ENCODE measurements around the gene NDRG4. TPM values are rescaled to one million over a fixed set of nuclear protein-coding genes. Genes with fewer than 3 reads are reported as not detected.

Gene NDRG4
- total RNA-seq, 2 experiments from 2014 or later = 0.83 to 1.2 TPM

Other genes starting within 250 kb of the NDRG4 start
- not detected for gene PRSS54, start 205.1 kb upstream of the NDRG4 start, total RNA-seq
- gene GINS3, start 107.7 kb upstream of the NDRG4 start, total RNA-seq = 10 to 100 TPM; 10.2 to 11.0 TPM
- 1 to 10 TPM; 8.9 to 9.2 TPM for gene SETD6, start 15.4 kb downstream of the NDRG4 start, total RNA-seq
- gene CNOT1, start 129.7 kb downstream of the NDRG4 start, total RNA-seq = 100 to 1,000 TPM; 226 to 236 TPM
- 10 to 100 TPM; 10.5 to 11.4 TPM for gene SLC38A7, start 184.6 kb downstream of the NDRG4 start, total RNA-seq
- gene GOT2, start 234.2 kb downstream of the NDRG4 start, total RNA-seq = 10 to 100 TPM; 78.6 to 82.2 TPM